ENCODE measurements around the gene TOMM20. TPM values are rescaled to one million over a fixed set of nuclear protein-coding genes. Genes with fewer than 3 reads are reported as not detected.
"Not testable (repeated sequence)": the region's sequence is repeated elsewhere in the genome, so short reads cannot be mapped to it uniquely, and the experiment has no call there.

Gene TOMM20
- total RNA-seq, 2 donors from 2014 or later, result 76.2 to 127 TPM

GRCh38 chr1:235073331-235073967 is 55.2 kb downstream of the TOMM20 start:
- no peak overlapping the region for H3K4me3 ChIP-seq
- intact Hi-C loops (cut with DNase I), result no loop called here
- H3K27ac ChIP-seq, result peak overlapping the region; percentile 74
- no peaks in the 10 kb centered on the region for H3K9me3 ChIP-seq
- TF ChIP-seq, protein P1, sequence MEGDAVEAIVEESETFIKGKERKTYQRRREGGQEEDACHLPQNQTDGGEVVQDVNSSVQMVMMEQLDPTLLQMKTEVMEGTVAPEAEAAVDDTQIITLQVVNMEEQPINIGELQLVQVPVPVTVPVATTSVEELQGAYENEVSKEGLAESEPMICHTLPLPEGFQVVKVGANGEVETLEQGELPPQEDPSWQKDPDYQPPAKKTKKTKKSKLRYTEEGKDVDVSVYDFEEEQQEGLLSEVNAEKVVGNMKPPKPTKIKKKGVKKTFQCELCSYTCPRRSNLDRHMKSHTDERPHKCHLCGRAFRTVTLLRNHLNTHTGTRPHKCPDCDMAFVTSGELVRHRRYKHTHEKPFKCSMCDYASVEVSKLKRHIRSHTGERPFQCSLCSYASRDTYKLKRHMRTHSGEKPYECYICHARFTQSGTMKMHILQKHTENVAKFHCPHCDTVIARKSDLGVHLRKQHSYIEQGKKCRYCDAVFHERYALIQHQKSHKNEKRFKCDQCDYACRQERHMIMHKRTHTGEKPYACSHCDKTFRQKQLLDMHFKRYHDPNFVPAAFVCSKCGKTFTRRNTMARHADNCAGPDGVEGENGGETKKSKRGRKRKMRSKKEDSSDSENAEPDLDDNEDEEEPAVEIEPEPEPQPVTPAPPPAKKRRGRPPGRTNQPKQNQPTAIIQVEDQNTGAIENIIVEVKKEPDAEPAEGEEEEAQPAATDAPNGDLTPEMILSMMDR (IDR thresholded peaks at IDR 0.05), result no peak
- no peaks in the 10 kb centered on the region for H3K27me3 ChIP-seq
- H3K4me1 ChIP-seq, result peaks cover 29% of the 10 kb centered on the region
- peak overlapping the region; percentile 54 to 95 for H3K9ac ChIP-seq (ENCODE audit: low read depth in 2 of 2, low read length in 2 of 2)
- DNase-seq, result peak; percentile 84
- H3K36me3 ChIP-seq, result no peaks in the 10 kb centered on the region

GRCh38 chr1:235072577-235072976 is 56.1 kb downstream of the TOMM20 start:
- H3K27me3 ChIP-seq; H3K36me3 ChIP-seq; H3K4me3 ChIP-seq; H3K9ac ChIP-seq (ENCODE audit: low read depth in 2 of 2, low read length in 2 of 2); DNase-seq; H3K9me3 ChIP-seq; intact Hi-C loops (cut with DNase I): not testable (repeated sequence)
- Histone ChIP-seq H3K27ac (peak overlapping the region; percentile 74), H3K4me1 (peaks cover 33% of the 10 kb centered on the region)

DNA sequence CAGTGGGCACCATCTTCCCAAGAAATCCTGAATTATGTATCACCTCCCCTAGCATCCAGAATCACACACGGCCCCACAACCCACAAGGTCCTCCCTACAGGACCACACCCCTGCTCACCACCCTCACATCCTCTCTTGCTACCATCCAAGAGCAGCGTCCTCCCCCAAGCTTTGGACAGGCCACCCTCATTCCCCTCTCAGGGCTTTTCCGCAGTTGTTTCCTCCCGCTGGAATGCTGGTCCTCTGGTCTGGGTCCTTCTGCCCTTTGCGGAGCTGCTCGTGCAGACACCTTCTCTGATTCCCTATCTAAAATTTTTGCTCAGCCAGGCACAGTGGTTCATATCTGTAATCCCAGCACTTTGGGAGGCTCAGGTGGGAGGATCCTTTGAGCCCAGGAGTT is 56.5 kb downstream of the TOMM20 start:
- TF ChIP-seq, protein P1 (IDR thresholded peaks at IDR 0.05), result no peak
- Histone ChIP-seq H3K4me1 (peaks cover 33% of the 10 kb centered on the region), H3K9ac (ENCODE audit: low read depth in 2 of 2, low read length in 2 of 2) (no peak overlapping the region), H3K36me3 (no peaks in the 10 kb centered on the region), H3K9me3 (no peaks in the 10 kb centered on the region), H3K27ac (no peak overlapping the region), H3K4me3 (no peak overlapping the region), H3K27me3 (no peaks in the 10 kb centered on the region)
- DNase-seq, result no peak
- intact Hi-C loops (cut with DNase I), result no loop called here

- Histone ChIP-seq H3K27ac (peak overlapping the region; percentile 21), H3K9me3 (no peaks in the 10 kb centered on the region), H3K36me3 (no peaks in the 10 kb centered on the region), H3K27me3 (no peaks in the 10 kb centered on the region), H3K4me1 (peaks cover 31% of the 10 kb centered on the region), H3K9ac (ENCODE audit: low read depth in 2 of 2, low read length in 2 of 2) (no peak overlapping the region), H3K4me3 (no peak overlapping the region)
- TF ChIP-seq, protein P1 (IDR thresholded peaks at IDR 0.05), result no peak
- intact Hi-C loops (cut with DNase I), result no loop called here
- no peak for DNase-seq
These were observed 57.8 kb downstream of the TOMM20 start for GRCh38 chr1:235070819-235071218.

GRCh38 chr1:235069577-235070563 is 58.8 kb downstream of the TOMM20 start:
- H3K4me1 ChIP-seq, result peaks cover 22% of the 10 kb centered on the region
- TF ChIP-seq, protein P1 (IDR thresholded peaks at IDR 0.05), result no peak
- no peaks in the 10 kb centered on the region for H3K27me3 ChIP-seq
- no peaks in the 10 kb centered on the region for H3K9me3 ChIP-seq
- DNase-seq, result peak; percentile 89
- H3K9ac ChIP-seq (ENCODE audit: low read depth in 2 of 2, low read length in 2 of 2), result peak overlapping the region; percentile 28 to 64
- intact Hi-C loops (cut with DNase I), result no loop called here
- H3K27ac ChIP-seq, result peak overlapping the region; percentile 21
- no peak overlapping the region for H3K4me3 ChIP-seq
- no peaks in the 10 kb centered on the region for H3K36me3 ChIP-seq

Data from colonic mucosa (tissue), 4 donors.